ENCODE results near the gene LCAT. TPM values are rescaled to one million over a fixed set of nuclear protein-coding genes. Genes with fewer than 3 reads are reported as not detected.

LCAT gene
- total RNA-seq, 1 experiment from 2014 or later, result 17.8 TPM

- no peak overlapping the region for H2BK5ac ChIP-seq (ENCODE audit: insufficient read length, low read length)
- H3K4ac ChIP-seq (ENCODE audit: low read depth, low read length), result no peak overlapping the region
- no peak overlapping the region for H2BK120ac ChIP-seq (ENCODE audit: low read depth, low read length, poor library complexity, severe bottlenecking)
- no peak overlapping the region for H3K18ac ChIP-seq (ENCODE audit: insufficient read length, low read depth, low read length)
- no peak overlapping the region for H3K27ac ChIP-seq (ENCODE audit: insufficient read length, low read depth, low read length)
- peaks cover 3% of the 10 kb centered on the region for H3K23me2 ChIP-seq (ENCODE audit: insufficient read length, low read depth, low read length, poor library complexity, severe bottlenecking)
- H4K91ac ChIP-seq (ENCODE audit: insufficient read length, low read depth, low read length), result no peak overlapping the region
- no peak overlapping the region for H4K5ac ChIP-seq (ENCODE audit: insufficient read length, low read depth, low read length)
- no peak overlapping the region for H3T11ph ChIP-seq (ENCODE audit: low read length)
- H4K8ac ChIP-seq (replicated peaks; ENCODE audit: insufficient read length, low read depth, low read length), result no peak overlapping the region
- H2BK20ac ChIP-seq (ENCODE audit: low read depth, low read length, poor library complexity, severe bottlenecking), result no peak overlapping the region
- H3K9ac ChIP-seq (ENCODE audit: extremely low read depth, insufficient read length, low read length), result no peak overlapping the region
- H3K27me3 ChIP-seq (ENCODE audit: insufficient read depth, low read length), result no peaks in the 10 kb centered on the region
- H3K36me3 Mint-ChIP-seq (ENCODE audit: insufficient read depth in 1 of 3, low read depth in 3 of 3), result peaks cover 11 to 62% (median 28%) of the 10 kb centered on the region in 3 experiments
- H3K4me3 Mint-ChIP-seq, result no peak overlapping the region
- H3K4me1 Mint-ChIP-seq, result peaks cover 29 to 36% of the 10 kb centered on the region in 2 experiments
- H3K9me3 ChIP-seq (ENCODE audit: control insufficient read depth, low read depth, low read length), result no peaks in the 10 kb centered on the region
- H3K9me3 Mint-ChIP-seq, result no peaks in the 10 kb centered on the region
- WGBS (ENCODE audit: extremely low coverage, insufficient read length, low lambda C conversion rate), result no CpG with 5 or more reads among the region's 2 CpGs
- H3K14ac ChIP-seq (ENCODE audit: insufficient read depth, low read length), result no peak overlapping the region
- H3K79me2 ChIP-seq (ENCODE audit: insufficient read depth, low read length), result no peaks in the 10 kb centered on the region; the same call in 1 of the 2 replicates
- no peaks in the 10 kb centered on the region for H3K27me3 Mint-ChIP-seq (ENCODE audit: low read depth)
- no peak overlapping the region for H3K4me2 ChIP-seq (ENCODE audit: insufficient read depth, insufficient read length, low read length)
- H4K20me1 ChIP-seq (ENCODE audit: control insufficient read depth, insufficient read depth, insufficient read length), result peaks cover 3% of the 10 kb centered on the region
- H3K4me1 ChIP-seq (ENCODE audit: insufficient read depth, low read length), result peaks cover 5% of the 10 kb centered on the region; the same call in 1 of the 2 replicates
- no peak overlapping the region for H2AK5ac ChIP-seq (ENCODE audit: insufficient read length, low read length)
- DNase-seq, result no peak
- peaks cover 4% of the 10 kb centered on the region for H3K79me1 ChIP-seq (ENCODE audit: insufficient read depth, low read depth, low read length, poor library complexity, severe bottlenecking)
- no peak overlapping the region for H3K27ac Mint-ChIP-seq
- no peak overlapping the region for H3K56ac ChIP-seq (ENCODE audit: insufficient read length, low read depth, low read length)
- TF ChIP-seq, protein P1, sequence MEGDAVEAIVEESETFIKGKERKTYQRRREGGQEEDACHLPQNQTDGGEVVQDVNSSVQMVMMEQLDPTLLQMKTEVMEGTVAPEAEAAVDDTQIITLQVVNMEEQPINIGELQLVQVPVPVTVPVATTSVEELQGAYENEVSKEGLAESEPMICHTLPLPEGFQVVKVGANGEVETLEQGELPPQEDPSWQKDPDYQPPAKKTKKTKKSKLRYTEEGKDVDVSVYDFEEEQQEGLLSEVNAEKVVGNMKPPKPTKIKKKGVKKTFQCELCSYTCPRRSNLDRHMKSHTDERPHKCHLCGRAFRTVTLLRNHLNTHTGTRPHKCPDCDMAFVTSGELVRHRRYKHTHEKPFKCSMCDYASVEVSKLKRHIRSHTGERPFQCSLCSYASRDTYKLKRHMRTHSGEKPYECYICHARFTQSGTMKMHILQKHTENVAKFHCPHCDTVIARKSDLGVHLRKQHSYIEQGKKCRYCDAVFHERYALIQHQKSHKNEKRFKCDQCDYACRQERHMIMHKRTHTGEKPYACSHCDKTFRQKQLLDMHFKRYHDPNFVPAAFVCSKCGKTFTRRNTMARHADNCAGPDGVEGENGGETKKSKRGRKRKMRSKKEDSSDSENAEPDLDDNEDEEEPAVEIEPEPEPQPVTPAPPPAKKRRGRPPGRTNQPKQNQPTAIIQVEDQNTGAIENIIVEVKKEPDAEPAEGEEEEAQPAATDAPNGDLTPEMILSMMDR (conservative IDR thresholded peaks at IDR 0.05), result no peak
- no peak overlapping the region for H2AFZ ChIP-seq (ENCODE audit: low read length)
- H2BK15ac ChIP-seq (ENCODE audit: low read depth, low read length), result no peak overlapping the region
- H2BK12ac ChIP-seq (ENCODE audit: insufficient read length, low read depth, low read length), result no peak overlapping the region
- no peak overlapping the region for H3K23ac ChIP-seq (ENCODE audit: insufficient read length, low read depth, low read length)
Observed at GRCh38 chr16:67963292-67963661, 19.4 kb upstream of the LCAT start.

Data from H9 (cell line).